Renal pelvis (tissue), 4 donors: ENCODE measurements around the gene BRAT1. TPM values are rescaled to one million over a fixed set of nuclear protein-coding genes. Genes with fewer than 3 reads are reported as not detected.
A peak's percentile ranks its signal among the peaks of the same experiment; 100 is the strongest.

Experiments used
- DNase-seq: peaks from one replicate; pipeline ENCODE4 v3.0.0-alpha.2; 2013
- polyA plus RNA-seq, 3 donors: library from polyadenylated mRNA; unstranded; fragments of 120-200 nt; gene quantifications; one replicate each; pipeline ENCODE4 v1.2.1, GENCODE V29; 2013; ENCODE audit not compliant: insufficient read length in 3 of 3

The BRAT1 gene
- polyA plus RNA-seq, 3 donors, result 30.2 to 42.4 (median 40.8) TPM

- DNase-seq, result no peak
These were observed 41.6 kb downstream of the BRAT1 start for GRCh38 chr7:2513702-2514101.

- DNase-seq, result no peak
These were observed 42.6 kb downstream of the BRAT1 start for GRCh38 chr7:2512713-2513112.

GRCh38 chr7:2512179-2512661 lies 43.1 kb downstream of the BRAT1 start:
- DNase-seq, result no peak

GRCh38 chr7:2511769-2512168 lies 43.6 kb downstream of the BRAT1 start:
- no peak for DNase-seq

- DNase-seq, result no peak
These were observed 44.2 kb downstream of the BRAT1 start for GRCh38 chr7:2510909-2511768.

- DNase-seq, result no peak
These were observed 45.1 kb downstream of the BRAT1 start for GRCh38 chr7:2510130-2510776.

- DNase-seq, result no peak
These were observed 45.9 kb downstream of the BRAT1 start for GRCh38 chr7:2509298-2509906.

GRCh38 chr7:2508327-2509215 lies 46.8 kb downstream of the BRAT1 start:
- peak; percentile 78 for DNase-seq

GRCh38 chr7:2507917-2508306 lies 47.4 kb downstream of the BRAT1 start:
- no peak for DNase-seq

GRCh38 chr7:2507208-2507916 lies 48.0 kb downstream of the BRAT1 start:
- no peak for DNase-seq

- DNase-seq, result no peak
These were observed 49.9 kb downstream of the BRAT1 start for GRCh38 chr7:2505401-2505800.

- no peak for DNase-seq
These were observed 50.4 kb downstream of the BRAT1 start for GRCh38 chr7:2504889-2505375.

- no peak for DNase-seq
These were observed 51.0 kb downstream of the BRAT1 start for GRCh38 chr7:2504128-2504888.

- peak; percentile 57 for DNase-seq
These were observed 52.0 kb downstream of the BRAT1 start for GRCh38 chr7:2503056-2503941.

- DNase-seq, result no peak
These were observed 52.7 kb downstream of the BRAT1 start for GRCh38 chr7:2502647-2502966.

GRCh38 chr7:2501947-2502646 lies 53.2 kb downstream of the BRAT1 start:
- no peak for DNase-seq

GRCh38 chr7:2500701-2501100 lies 54.6 kb downstream of the BRAT1 start:
- no peak for DNase-seq

GRCh38 chr7:2499719-2500430 lies 55.4 kb downstream of the BRAT1 start:
- no peak for DNase-seq
